ENCODE results near the gene DLL4.
"Not testable (repeated sequence)": the region's sequence is repeated elsewhere in the genome, so short reads cannot be mapped to it uniquely, and the experiment has no call there.

Gene DLL4

GRCh38 chr15:40941528-40942336 lies 12.6 kb downstream of the DLL4 start:
- DNase-seq (ENCODE audit: low spot score) = peak; percentile 67

DNA sequence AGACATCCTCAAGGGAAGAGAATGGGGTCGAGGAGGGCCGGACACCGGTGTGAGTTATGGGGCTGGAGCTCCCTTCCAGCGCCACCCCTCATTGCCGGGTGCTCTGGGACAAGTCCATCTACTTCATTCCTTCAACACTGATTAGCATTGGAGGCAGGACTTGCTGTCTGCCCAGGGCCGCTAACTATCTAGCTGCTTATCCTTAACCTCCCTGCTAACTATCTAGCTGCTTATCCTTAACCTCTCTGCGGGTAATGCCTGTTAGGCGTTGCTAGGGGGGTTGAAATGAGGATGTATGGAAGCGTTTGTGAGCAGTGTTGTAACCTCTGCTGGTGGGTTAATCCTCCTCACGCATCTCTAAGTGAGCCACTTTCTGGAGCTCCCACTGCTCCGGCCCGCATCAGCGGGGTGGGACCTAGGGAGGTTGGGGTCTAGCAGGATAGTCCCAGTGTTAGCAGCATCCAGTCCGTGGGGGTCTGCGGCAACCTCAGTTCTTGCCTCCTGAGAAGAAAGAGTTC lies 13.3 kb downstream of the DLL4 start:
- no peak for DNase-seq (ENCODE audit: low spot score)

GRCh38 chr15:40942878-40943277 lies 13.7 kb downstream of the DLL4 start:
- no peak for DNase-seq (ENCODE audit: low spot score)

DNA sequence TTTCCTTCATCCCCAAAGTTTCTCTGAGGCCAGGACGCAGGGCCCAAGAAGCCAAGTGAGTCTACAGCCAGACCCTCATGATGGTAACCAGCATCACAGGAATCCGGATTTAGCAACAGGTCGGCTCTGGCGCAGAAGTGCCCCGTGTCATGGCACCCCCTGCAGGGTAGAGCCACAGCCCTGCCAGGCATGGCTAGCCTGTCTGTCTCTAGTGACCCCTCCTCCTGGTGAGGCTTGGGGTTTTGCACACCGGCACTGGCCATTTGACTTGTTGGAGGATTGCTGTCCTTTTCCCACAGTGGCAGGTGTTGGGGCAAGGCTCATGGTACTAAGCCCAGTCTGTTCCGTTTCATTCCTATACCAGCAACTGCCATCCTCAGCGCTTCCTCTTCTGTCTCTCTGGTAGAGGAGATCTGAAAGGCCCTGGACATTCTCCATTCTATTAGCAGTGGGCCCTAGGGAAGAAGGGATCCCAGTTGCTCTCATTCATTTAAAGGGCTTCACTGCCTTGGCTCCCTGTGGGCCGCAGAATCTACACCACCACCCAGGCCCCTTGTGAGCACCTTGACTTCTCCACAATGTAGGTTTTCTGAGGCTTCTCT lies 14.7 kb downstream of the DLL4 start:
- no peak for DNase-seq (ENCODE audit: low spot score)

- DNase-seq (ENCODE audit: low spot score) = no peak
Observed at GRCh38 chr15:40944510-40945296, 15.6 kb downstream of the DLL4 start.

DNA sequence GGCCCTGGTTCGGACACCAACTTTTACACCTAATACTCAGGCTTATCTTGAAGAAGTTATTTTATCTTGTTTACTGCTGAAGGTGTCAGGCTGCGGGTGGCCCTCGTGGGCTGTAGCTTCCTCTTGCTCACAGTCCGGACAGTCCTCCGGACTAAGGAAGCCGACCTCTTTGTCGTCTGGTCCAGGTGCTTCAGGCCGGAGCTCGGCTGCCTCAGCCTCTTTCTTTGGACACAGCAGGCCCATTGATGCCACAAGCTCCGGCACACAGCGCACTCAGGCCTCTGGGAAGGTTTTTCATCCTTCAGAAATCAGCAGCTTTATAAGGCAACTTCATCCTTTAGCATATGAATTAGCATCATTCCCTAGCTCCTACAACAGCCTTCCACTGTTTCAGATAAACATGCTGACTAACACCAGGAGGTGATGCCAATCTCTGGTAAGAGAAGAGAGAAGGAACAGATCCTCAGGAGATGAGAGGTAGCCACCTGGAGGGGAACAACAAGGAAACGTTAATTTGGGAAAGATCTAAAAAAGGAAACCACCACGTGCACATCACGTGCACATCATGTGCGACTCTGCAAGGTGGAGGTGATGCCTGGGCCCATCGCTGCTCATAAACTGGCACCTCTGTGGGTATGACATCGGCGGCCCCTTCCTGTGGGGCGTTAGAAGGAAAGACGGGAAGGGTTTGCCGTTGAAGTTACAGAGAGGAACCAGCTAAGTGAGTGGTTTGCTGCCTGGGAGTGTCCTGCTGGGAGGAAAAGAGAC lies 19.8 kb downstream of the DLL4 start:
- DNase-seq (ENCODE audit: low spot score) = no peak

- no peak for DNase-seq (ENCODE audit: low spot score)
Observed at GRCh38 chr15:40949756-40950207, 20.6 kb downstream of the DLL4 start.

DNA sequence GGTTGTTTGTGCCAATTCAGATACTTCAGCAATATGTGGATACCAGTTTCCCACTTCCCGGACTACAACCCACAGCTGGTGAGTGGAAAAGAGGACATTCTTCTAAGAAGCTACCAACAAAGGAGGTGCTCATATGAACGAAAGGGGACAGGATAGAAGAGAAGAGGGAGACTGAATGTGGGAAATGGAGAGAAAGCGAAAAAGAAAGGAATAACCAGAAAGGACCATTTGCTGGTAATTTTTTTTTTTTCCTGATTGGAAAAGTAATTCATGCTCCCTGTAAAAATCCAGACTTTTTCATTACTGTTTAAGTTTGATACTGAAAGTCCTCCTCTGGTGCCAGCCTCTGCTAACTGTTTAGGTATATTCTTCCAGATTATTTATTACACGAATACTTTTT lies 22.6 kb downstream of the DLL4 start:
- no peak for DNase-seq (ENCODE audit: low spot score)

- DNase-seq (ENCODE audit: low spot score) = no peak
Observed at GRCh38 chr15:40952301-40952900, 23.3 kb downstream of the DLL4 start.

DNA sequence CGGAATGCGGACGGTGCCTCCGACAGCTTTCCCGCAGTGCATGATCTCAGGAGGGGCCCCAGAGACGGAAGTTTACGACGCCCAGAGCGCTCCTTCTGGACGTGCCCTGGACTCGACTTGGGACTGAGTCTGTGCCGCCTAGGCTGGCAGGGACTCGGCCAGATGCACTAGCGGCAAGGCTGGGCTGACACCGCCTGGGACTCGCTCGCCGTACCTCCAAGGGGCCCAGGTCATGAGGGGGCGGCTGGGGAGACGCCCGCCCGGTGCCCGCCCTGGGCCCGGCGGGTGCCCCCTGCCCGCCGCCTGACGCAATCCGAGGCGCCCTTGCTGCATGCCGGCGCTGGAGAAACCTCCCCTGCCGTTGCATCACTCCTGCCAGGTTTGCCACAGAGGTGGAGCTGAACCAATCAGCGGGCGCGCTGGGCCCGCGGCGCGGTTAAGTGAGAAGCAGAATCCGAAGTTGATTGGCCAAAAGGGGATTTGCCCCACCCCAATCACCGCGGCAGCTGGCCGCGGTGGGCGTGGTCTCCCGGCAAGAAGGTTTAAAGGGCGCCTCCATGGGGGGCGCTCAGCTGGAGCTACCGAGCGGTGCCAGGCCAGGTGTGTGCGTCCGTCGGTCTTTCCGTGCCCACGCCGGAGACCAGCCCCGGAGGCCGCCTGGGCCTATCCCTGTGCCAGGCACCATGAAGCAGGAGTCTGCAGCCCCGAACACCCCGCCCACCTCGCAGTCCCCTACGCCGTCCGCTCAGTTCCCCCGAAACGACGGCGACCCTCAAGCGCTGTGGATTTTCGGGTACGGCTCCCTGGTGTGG lies 24.0 kb downstream of the DLL4 start, which contains the start of gene CHAC1:
Gene CHAC1 (plus strand): TSS at position 571 of the 812 bp plus-strand sequence. CDS start 113 bp downstream, at position 684.
- DNase-seq (ENCODE audit: low spot score) = peak; percentile 96

GRCh38 chr15:40953713-40954074 lies 24.6 kb downstream of the DLL4 start:
- no peak for DNase-seq (ENCODE audit: low spot score)

- not testable (repeated sequence) for DNase-seq (ENCODE audit: low spot score)
Observed at GRCh38 chr15:40954158-40954848, 25.2 kb downstream of the DLL4 start.

GRCh38 chr15:40955141-40955903 lies 26.2 kb downstream of the DLL4 start:
- DNase-seq (ENCODE audit: low spot score) = no peak

GRCh38 chr15:40955930-40956540 lies 26.9 kb downstream of the DLL4 start:
- no peak for DNase-seq (ENCODE audit: low spot score)

- DNase-seq (ENCODE audit: low spot score) = no peak
Observed at GRCh38 chr15:40956541-40956982, 27.4 kb downstream of the DLL4 start.

GRCh38 chr15:40957041-40957555 lies 28.0 kb downstream of the DLL4 start:
- DNase-seq (ENCODE audit: low spot score) = no peak

- no peak for DNase-seq (ENCODE audit: low spot score)
Observed at GRCh38 chr15:40957581-40958051, 28.5 kb downstream of the DLL4 start.

DNA sequence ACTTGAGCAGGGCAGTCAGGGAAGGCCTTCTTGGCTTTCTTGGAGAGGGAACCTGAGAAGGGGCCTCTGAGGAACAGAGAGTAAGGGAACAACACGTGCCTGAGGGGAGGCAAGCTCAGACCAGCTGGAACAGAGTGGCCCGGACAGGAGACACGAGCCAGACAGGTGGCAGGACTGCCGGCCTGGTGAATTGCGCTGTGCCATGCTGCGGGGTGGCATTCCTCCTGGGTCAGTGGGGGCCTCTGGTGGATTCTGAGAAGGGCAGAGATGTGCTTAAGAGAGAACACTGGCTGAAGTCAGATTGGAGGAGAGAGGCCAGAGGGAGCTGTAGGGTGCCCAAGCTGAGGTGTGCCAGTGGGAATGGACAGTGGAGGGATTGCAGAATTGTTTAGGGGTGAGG lies 29.0 kb downstream of the DLL4 start:
- DNase-seq (ENCODE audit: low spot score) = no peak
